ENCODE measurements around the gene GCNT4. TPM values are rescaled to one million over a fixed set of nuclear protein-coding genes. Genes with fewer than 3 reads are reported as not detected.

GCNT4 gene
- total and polyA plus RNA-seq, 7 donors, result 0.69 to 3.2 (median 1.8) TPM

DNA sequence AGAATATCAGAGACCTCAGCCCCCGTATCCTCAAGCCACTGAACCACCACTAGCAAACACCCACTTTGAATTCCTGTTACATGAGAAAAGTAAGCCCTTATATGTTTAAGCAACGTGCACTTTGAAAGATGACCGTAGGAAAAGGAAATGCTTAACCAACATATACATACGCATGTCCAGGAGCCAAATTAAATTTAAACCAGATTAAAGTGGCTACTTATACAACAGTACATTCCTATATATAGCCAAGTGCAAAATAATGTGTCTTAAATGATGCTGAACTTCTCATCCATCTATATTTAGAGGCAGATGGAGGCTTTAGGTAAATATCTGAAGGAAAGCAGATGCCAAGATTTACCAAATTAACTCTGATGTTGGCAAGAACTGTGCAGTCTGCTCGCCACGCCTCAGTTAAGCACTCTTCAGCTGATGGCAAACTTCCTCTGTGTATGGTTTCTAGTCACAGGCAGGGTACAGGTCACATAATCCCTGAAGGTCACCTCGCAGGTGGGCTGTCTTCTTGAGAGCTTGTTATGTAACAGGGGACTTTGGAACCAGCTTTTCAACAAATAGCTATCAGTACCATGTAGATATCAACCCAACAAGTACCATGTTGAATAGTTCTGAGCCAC, 8.6 kb downstream of the GCNT4 start:
- intact Hi-C loops (cut with DNase I), result no loop called here
- DNase-seq, result no peak
- H3K4me1 ChIP-seq, result peaks cover 0 to 8% (median 4%) of the 10 kb centered on the region in 4 donors
- TF ChIP-seq POLR2A (IDR thresholded peaks at IDR 0.05) (no peak), EP300 (IDR thresholded peaks at IDR 0.05) (no peak), POLR2AphosphoS5 (IDR thresholded peaks at IDR 0.05) (no peak)
- TF ChIP-seq, protein P1, sequence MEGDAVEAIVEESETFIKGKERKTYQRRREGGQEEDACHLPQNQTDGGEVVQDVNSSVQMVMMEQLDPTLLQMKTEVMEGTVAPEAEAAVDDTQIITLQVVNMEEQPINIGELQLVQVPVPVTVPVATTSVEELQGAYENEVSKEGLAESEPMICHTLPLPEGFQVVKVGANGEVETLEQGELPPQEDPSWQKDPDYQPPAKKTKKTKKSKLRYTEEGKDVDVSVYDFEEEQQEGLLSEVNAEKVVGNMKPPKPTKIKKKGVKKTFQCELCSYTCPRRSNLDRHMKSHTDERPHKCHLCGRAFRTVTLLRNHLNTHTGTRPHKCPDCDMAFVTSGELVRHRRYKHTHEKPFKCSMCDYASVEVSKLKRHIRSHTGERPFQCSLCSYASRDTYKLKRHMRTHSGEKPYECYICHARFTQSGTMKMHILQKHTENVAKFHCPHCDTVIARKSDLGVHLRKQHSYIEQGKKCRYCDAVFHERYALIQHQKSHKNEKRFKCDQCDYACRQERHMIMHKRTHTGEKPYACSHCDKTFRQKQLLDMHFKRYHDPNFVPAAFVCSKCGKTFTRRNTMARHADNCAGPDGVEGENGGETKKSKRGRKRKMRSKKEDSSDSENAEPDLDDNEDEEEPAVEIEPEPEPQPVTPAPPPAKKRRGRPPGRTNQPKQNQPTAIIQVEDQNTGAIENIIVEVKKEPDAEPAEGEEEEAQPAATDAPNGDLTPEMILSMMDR (IDR thresholded peaks at IDR 0.05), result no peak
- H3K27ac ChIP-seq, result no peak overlapping the region
- peaks cover 0 to 24% (median 2%) of the 10 kb centered on the region in 4 donors for H3K36me3 ChIP-seq
- no peaks in the 10 kb centered on the region for H3K9me3 ChIP-seq
- no peak overlapping the region for H3K4me3 ChIP-seq
- no peaks in the 10 kb centered on the region for H3K27me3 ChIP-seq
- WGBS, 2 donors, result 90% methylated on average over 7 of the region's 7 CpGs

DNA sequence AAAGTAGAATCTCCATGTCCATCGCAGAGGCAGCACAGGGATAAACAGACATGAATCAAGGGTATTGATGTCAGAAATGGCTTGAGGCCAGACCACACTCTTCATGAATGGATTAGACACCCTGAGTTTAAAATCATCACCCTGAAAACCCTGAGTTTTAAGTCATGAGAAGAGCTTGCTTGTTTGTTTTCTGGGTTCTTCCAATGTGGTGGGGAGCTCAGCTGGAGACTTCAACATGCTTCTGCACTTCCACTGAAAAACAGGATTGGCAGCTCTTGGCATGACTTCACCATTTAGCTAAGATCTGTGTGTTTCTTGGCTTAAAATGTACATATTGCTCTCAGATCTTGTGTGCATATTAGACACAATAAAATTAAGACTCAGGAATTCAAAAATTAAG, 9.8 kb downstream of the GCNT4 start:
- Histone ChIP-seq H3K4me1 (no peaks in the 10 kb centered on the region), H3K4me3 (no peak overlapping the region), H3K9me3 (no peaks in the 10 kb centered on the region), H3K36me3 (peaks cover 0 to 24% (median 2%) of the 10 kb centered on the region in 4 donors), H3K27ac (no peak overlapping the region), H3K27me3 (no peaks in the 10 kb centered on the region)
- TF ChIP-seq POLR2A (IDR thresholded peaks at IDR 0.05) (no peak), POLR2AphosphoS5 (IDR thresholded peaks at IDR 0.05) (no peak), EP300 (IDR thresholded peaks at IDR 0.05) (no peak)
- TF ChIP-seq, protein P1 (IDR thresholded peaks at IDR 0.05), result no peak
- 89 to 91% methylated on average over 1 of the region's 1 CpG for WGBS, 2 donors
- no peak for DNase-seq
- intact Hi-C loops (cut with DNase I), result no loop called here

DNA sequence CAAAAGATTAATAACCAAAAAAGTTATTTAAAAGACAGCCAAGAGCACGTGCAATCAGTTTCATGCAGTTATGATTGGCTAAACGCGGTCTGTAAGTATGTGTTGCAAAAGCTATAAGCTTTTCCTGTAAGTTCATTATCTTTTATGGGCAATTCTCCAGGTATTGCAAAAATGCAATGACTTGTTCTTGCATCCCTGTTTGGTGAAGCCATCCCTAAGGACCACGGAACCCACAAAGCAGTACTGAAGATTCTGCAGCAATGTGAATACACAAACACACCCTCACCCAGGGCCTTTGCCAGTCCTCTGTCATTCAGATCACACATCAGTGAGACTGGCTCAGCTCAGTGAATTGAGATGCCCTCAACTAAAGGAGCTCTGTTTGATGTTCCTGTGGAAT, 11.4 kb downstream of the GCNT4 start:
- H3K4me3 ChIP-seq, result no peak overlapping the region
- H3K27me3 ChIP-seq, result no peaks in the 10 kb centered on the region
- intact Hi-C loops (cut with DNase I), result no loop called here
- peaks cover 0 to 13% (median 2%) of the 10 kb centered on the region in 4 donors for H3K36me3 ChIP-seq
- no peak overlapping the region for H3K27ac ChIP-seq
- DNase-seq, result no peak
- H3K4me1 ChIP-seq, result no peaks in the 10 kb centered on the region
- WGBS, 2 donors, result 69 to 76% methylated on average over 4 of the region's 4 CpGs
- H3K9me3 ChIP-seq, result no peaks in the 10 kb centered on the region
- TF ChIP-seq POLR2AphosphoS5 (IDR thresholded peaks at IDR 0.05) (no peak), POLR2A (IDR thresholded peaks at IDR 0.05) (no peak), EP300 (IDR thresholded peaks at IDR 0.05) (no peak)
- TF ChIP-seq, protein P1 (IDR thresholded peaks at IDR 0.05), result no peak

DNA sequence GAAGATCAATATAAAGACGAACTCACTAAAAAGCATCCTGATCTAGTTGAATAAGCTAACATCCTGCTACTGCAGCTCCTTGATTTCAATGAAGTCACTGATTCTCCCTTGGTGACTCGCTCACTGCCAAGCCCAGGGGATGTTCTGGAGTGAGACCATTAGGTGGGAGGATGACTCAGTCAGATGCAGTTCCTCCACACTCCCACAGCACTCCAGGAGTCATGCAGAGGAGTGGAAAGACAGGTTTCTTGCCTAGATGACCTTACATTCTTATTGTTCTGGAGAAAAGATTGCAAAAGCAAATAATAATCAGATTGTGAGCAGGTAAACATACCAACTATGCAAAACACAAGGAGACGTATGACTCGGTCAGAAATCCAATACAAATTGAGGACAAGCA, 15.3 kb downstream of the GCNT4 start:
- Histone ChIP-seq H3K9me3 (no peaks in the 10 kb centered on the region), H3K27ac (no peak overlapping the region), H3K4me3 (no peak overlapping the region), H3K4me1 (no peaks in the 10 kb centered on the region), H3K27me3 (no peaks in the 10 kb centered on the region), H3K36me3 (no peaks in the 10 kb centered on the region)
- intact Hi-C loops (cut with DNase I), result no loop called here
- TF ChIP-seq EP300 (IDR thresholded peaks at IDR 0.05) (no peak), POLR2AphosphoS5 (IDR thresholded peaks at IDR 0.05) (no peak), POLR2A (IDR thresholded peaks at IDR 0.05) (no peak)
- TF ChIP-seq, protein P1 (IDR thresholded peaks at IDR 0.05), result no peak
- DNase-seq, result no peak
- 36 to 73% methylated on average over 4 of the region's 4 CpGs for WGBS, 2 donors

All from sigmoid colon (tissue), 7 donors.